Stomach (tissue), 4 donors: ENCODE results near the gene SLC35F3.

ENCODE experiments used
- CTCF ChIP-seq, 7 experiments: fragments of 450-650 bp in 4 of 7; fragments of 200-600 bp in 3 of 7; sonication (generic) in 3 of 7; IDR thresholded peaks; one replicate each; pipeline ENCODE4 v1.5.1; 2016 to 2019; ENCODE audit warnings: antibody characterized with exemption in 7 of 7, control low read depth in 2 of 7, mild to moderate bottlenecking in 1 of 7
- POLR2A ChIP-seq, 4 donors: fragments of 450-650 bp; IDR thresholded peaks; one replicate each; pipeline ENCODE4 v1.6.1; 2016; ENCODE audit warnings: antibody characterized with exemption in 4 of 4, control low read depth in 2 of 4, mild to moderate bottlenecking in 1 of 4, moderate library complexity in 1 of 4

DNA sequence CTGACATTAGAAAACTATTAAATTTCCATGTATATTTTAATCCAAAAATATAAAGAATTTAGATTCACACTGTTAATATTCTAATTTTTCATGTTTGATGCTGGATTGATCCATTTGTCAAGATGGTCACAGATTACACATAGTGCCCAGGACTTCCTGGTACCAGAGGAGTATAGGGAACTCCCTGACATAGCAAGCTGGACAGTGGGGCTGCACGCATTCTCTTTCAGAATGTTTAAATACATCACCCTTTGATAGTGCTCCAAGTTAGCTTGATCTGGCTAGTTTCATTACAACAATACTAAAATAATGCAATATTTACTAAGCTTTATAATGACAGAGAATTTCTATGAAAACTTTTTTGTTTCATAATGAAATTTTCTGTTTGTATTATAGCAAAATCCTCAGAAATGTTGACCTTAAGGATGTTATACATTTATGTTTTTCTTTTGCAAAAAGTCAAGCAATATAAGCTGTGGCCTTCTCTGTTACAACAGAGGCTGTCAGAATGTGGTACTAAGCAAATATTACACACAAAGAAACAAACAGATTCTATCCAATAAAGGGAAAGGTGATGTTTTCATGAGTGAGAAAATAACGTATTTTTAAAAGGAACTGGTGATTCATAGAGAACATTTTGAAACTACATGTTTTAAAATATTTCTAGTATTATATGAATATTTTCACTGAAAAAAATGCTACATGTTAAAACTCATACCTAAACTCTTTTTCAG, 84.7 kb downstream of the SLC35F3 start:
- no peak for TF ChIP-seq CTCF (IDR thresholded peaks at IDR 0.05)
- no peak for TF ChIP-seq POLR2A (IDR thresholded peaks at IDR 0.05)
